H1 (cell line): ENCODE measurements around the gene FGR. TPM values are rescaled to one million over a fixed set of nuclear protein-coding genes. Genes with fewer than 3 reads are reported as not detected.
A peak's percentile ranks its signal among the peaks of the same experiment; 100 is the strongest.

Experiments used
- CHD7 ChIP-seq: fragments of 300-600 bp; sonication (generic); IDR thresholded peaks from 2 replicates; pipeline ENCODE4 v1.7.1; 2012; ENCODE audit warnings: low read length, moderate library complexity, mild to moderate bottlenecking, inconsistent platforms; ENCODE audit not compliant: insufficient replicate concordance
- HDAC2 ChIP-seq, 2 experiments: fragments of 300-600 bp in 1 of 2; sonication (generic) in 1 of 2; IDR thresholded peaks; 2 replicates each; pipeline ENCODE4 v1.6.1; 2011 to 2012; ENCODE audit warnings: low read depth in 2 of 2, low read length in 2 of 2, mild to moderate bottlenecking in 2 of 2, moderate library complexity in 2 of 2, borderline replicate concordance in 1 of 2, inconsistent platforms in 1 of 2
- HDAC6 ChIP-seq: IDR thresholded peaks from one replicate; pipeline ENCODE4 v1.7.1; 2012; ENCODE audit warnings: low read depth, mild to moderate bottlenecking, inconsistent platforms, low read length, moderate library complexity
- MAFK ChIP-seq: IDR thresholded peaks from 2 replicates; pipeline ENCODE4 v1.6.1; 2012; ENCODE audit warnings: low read depth, mild to moderate bottlenecking, improper control_type of control experiment, low read length
- MAX ChIP-seq: IDR thresholded peaks from 2 replicates; pipeline ENCODE4 v1.6.1; 2012; ENCODE audit warnings: inconsistent platforms
- RBBP5 ChIP-seq: IDR thresholded peaks from 2 replicates; pipeline ENCODE4 v1.7.1; 2012; ENCODE audit warnings: low read depth, mild to moderate bottlenecking, inconsistent platforms, low read length, moderate library complexity, borderline replicate concordance
- SP4 ChIP-seq: IDR thresholded peaks from 2 replicates; pipeline ENCODE4 v1.6.1; 2012; ENCODE audit warnings: low read length, inconsistent platforms
- YY1 ChIP-seq: IDR thresholded peaks from 2 replicates; pipeline ENCODE4 v1.6.1; 2011; ENCODE audit warnings: low read depth, mild to moderate bottlenecking, low read length
- polyA plus RNA-seq, 7 experiments: library from polyadenylated mRNA; depleted of rRNA in 3 of 7; stranded (reverse) in 5 of 7; unstranded in 2 of 7; fragments of >200 nt in 5 of 7; fragments of 200-250 nt in 2 of 7; gene quantifications; 1 replicate in 5 of 7; 2 replicates in 1 of 7; 4 replicates in 1 of 7; pipeline versions ENCODE4 v1.2.1 to v1.2.3, GENCODE V29; 2011 to 2013; ENCODE audit warnings: missing spikeins in 2 of 7, mixed read lengths in 2 of 7
- total RNA-seq: library from RNA; stranded (reverse); fragmentation: NEBNext Ultra II Directional; extraction: Animal tissue kit (Norgen Biotek cat#: 25700); gene quantifications from 2 replicates; pipeline ENCODE4 v1.2.1, GENCODE V29; 2021

FGR gene
- total and polyA plus RNA-seq, 2 of the 8 experiments (the other 6 are each of a cell fraction or from before 2014, with no cell fraction given): 0.22 to 0.95 TPM

- TF ChIP-seq CHD7 (no peak), HDAC6 (no peak), SP4 (no peak), HDAC2 (IDR thresholded peaks at IDR 0.05; ENCODE audit: borderline replicate concordance in 1 of 2, low read depth in 2 of 2, low read length in 2 of 2) (no peak), YY1 (no peak), MAFK (no peak), MAX (peak; percentile 78), RBBP5 (no peak; the same call in 1 of the 2 replicates)
- TF ChIP-seq, all 59 proteins: peak for 4
Measured at GRCh38 chr1:27615346-27616192, 19.4 kb downstream of the FGR start (continued).
